Measurements from ENCODE around the gene ELK3.

Gene ELK3

DNA sequence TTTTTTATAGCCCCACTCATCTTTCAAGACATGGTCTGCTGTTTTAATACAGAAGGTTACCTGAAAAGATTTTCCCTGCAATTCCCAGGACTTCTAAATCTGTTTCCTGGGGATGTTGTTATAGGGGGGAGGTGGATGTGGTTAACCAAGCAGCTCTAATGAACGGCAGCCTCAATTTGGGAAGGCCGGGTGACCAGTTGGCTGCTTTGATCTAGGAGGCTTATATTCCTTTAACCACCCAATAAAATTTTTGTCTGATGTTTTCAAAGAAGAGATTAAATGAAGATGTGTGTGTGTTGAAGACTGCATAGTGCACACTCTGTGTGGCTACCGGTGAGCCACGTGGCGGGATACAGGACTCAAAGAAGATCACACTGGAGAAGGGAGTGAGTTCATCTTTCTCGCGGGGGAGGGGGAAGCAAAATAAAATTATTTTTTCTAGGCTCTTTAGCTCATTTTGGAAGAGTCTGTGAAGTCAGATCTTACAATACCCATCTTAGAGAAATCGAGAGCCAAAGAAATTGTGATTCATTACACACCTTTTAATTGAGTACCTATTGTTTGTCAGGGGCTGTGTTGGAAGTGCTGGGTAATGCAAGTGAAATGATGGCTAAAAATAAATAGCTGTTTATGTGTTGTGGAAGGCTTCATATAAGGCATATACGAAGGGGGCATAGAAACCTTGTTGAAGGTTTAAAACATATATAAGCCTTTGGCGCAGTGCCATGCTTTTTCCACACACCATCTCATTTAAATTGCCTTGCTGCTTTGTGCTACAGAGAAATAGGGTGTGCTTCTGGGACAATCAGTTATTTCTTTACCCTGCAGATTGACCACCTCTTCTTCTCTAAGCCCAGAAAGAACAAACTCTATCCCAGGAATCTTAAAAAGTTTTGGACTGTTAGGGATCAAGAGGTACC is 18.5 kb downstream of the ELK3 start:
- DNase-seq (ENCODE audit: low read depth in 2 of 2): no peak

- no peak for DNase-seq (ENCODE audit: low read depth in 2 of 2)
These were observed 19.7 kb downstream of the ELK3 start for GRCh38 chr12:96213869-96214268.

GRCh38 chr12:96215919-96216273 is 21.7 kb downstream of the ELK3 start:
- DNase-seq (ENCODE audit: low read depth in 2 of 2): no peak

DNA sequence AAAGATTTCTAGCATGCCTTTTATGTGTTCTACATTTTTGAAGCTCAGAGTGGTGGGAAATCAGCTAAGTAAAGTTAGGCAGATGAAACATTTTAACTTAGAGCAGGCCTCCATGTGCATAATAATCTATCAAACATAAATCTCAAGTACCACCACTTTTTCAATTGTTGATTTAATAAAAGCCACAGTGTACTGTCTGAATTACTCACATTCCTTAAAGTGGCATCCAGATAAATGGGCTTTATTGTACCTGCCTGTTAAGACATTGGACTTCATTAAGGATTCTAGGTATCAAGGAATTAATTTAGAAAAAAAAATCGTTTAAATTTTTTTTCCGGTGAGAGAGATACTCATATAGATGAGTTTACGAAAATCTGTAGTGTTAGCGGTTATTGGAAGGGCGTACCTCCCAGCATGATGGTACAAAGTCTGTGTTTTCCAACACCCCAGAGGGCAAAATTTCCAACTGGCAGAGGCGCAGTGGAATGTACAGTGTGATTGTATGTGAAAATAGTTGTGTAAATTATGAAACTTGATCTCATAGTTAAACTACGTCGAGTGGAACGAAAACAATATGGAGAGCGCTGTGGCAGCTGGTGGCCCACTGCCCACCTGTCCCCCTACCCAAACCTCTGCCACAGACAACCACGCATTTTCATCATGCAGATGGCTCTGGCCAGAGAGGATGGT is 25.0 kb downstream of the ELK3 start:
- no peak for DNase-seq (ENCODE audit: low read depth in 2 of 2)

- no peak for DNase-seq (ENCODE audit: low read depth in 2 of 2)
These were observed 25.6 kb downstream of the ELK3 start for GRCh38 chr12:96219700-96220206.

DNA sequence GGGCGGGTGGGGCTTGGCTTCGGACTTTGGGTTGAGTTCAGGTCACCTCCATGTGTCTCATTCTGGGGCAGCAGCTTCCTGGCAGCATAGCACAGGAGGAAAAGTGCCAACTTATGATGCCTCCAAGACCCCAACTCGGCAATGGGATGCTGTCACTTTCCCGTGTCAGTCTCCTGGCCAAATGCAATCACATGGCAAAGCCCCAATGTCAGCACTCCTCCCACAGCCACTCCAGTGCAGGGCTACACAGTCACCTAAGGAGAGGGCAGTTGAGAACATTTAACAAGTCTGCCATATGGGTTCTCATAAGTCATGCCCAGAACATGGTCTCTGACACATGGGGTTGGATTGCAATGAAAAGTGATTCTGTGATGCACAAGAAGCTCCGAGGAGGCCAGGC is 26.7 kb downstream of the ELK3 start:
- no peak for DNase-seq (ENCODE audit: low read depth in 2 of 2)

- DNase-seq (ENCODE audit: low read depth in 2 of 2): no peak
These were observed 27.2 kb downstream of the ELK3 start for GRCh38 chr12:96221391-96221790.

DNA sequence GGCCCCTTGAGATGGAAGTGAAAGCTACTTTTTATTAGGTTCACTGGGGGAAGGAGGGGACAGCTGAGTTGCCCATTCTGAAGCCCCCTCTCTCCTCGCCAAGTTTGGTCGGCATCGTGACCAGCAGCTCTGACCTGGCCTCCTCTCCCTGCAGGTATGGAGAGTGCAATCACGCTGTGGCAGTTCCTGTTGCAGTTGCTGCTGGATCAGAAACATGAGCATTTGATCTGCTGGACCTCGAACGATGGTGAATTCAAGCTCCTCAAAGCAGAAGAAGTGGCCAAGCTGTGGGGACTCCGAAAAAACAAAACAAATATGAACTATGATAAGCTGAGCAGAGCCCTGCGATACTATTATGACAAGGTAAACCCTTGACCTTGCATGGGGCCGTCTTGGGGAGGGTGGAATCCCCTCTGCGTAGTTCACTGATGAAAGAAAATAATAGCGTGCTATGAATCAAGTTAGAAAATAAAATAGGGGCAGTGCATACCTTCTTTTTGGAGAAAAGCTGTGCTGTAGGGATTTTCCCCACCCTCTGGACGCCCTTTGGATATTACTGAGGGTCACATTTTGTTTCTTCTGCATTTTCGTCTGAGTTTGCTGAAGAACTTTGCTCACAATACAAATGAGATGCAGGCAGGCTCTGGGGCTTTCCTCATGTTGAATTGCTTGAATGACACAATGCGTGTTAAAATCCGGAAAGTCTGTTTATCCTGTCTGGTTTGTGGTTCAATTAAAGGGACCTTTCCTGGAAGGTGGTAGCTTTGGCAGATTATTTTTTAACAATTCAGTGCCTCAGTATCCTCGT is 29.4 kb downstream of the ELK3 start:
- no peak for DNase-seq (ENCODE audit: low read depth in 2 of 2)

- no peak for DNase-seq (ENCODE audit: low read depth in 2 of 2)
These were observed 30.0 kb downstream of the ELK3 start for GRCh38 chr12:96224219-96224615.

GRCh38 chr12:96225044-96225855 is 31.1 kb downstream of the ELK3 start:
- DNase-seq (ENCODE audit: low read depth in 2 of 2): no peak

- no peak for DNase-seq (ENCODE audit: low read depth in 2 of 2)
These were observed 31.8 kb downstream of the ELK3 start for GRCh38 chr12:96225994-96226399.

DNA sequence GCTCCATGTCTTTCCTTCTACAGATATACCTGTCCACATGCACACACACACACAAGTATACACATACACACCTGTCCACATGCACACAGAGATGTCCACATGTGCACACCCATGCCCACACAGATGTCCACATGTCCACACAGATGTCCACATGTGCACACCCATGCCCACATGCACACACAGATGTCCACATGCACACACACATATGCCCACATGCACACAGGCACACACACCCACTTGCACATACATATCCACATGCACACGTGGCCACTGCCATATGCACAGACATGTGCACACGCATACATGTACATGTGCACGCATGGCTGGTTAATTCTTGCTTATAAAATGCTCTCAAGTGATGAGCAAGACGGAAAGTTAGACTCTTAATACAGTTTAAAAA is 32.2 kb downstream of the ELK3 start:
- DNase-seq (ENCODE audit: low read depth in 2 of 2): no peak

DNA sequence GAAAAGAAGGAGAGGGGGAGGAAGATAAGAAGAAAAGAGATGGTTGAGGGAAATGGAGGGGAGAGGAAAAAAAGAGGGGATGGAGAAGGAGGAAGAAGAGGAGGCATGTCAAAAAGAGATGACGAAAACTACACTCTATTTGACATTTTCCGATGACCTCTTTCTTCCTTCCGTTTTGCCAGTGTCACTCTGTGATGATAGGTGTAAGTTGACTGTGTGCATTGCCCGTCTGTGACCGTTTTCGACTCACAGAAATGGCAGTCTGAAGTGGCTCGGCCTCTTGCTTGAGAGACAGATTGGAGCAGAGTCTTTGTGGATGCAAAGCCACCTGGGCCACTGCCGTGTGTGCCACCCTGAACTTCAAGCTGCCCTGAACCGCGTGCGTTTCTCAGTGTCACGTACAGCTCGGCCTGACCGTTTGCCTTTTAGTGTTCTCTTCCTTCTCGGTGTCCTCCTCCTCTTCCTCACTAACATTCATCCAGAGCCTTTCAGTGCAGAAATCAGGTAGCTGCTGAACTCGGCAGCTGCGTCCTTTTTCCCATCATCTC is 32.7 kb downstream of the ELK3 start:
- DNase-seq (ENCODE audit: low read depth in 2 of 2): no peak

DNA sequence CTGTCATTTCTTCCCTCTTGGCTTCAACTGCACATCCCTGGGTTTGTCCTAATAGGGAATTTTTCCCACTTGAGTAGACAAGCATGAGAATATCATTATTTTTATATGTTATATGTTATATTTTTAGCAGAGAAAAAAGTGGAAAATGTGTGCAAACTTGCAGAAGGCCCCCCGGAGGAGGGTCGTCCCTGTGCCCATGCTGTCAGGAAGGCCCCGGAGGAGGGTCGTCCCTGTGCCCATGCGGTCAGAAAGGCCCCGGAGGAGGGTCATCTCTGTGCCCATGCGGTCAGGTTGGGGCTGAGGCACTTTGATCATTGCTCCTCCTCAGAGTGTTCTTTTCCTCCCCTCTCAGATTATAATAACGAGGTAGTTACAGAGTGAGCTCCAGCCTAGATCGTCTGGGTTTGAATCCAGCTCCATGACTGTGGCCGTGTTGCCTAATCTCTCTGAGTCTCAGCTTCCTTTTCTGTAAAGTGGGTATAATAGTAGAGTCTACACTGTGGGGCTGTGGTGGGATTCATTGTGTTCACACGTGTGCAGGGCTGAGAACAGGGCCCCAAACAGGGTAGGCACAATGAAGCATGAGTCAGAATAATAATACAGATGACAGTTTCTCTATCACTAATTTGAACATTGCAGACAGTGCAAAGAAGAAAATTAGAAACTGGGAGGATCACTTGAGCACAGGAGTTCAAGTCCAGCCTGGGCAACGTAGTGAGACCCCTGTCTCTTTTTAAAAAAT is 33.4 kb downstream of the ELK3 start:
- DNase-seq (ENCODE audit: low read depth in 2 of 2): no peak

- DNase-seq (ENCODE audit: low read depth in 2 of 2): no peak
These were observed 34.5 kb downstream of the ELK3 start for GRCh38 chr12:96228566-96229248.

- DNase-seq (ENCODE audit: low read depth in 2 of 2): no peak
These were observed 36.5 kb downstream of the ELK3 start for GRCh38 chr12:96230646-96231045.

DNA sequence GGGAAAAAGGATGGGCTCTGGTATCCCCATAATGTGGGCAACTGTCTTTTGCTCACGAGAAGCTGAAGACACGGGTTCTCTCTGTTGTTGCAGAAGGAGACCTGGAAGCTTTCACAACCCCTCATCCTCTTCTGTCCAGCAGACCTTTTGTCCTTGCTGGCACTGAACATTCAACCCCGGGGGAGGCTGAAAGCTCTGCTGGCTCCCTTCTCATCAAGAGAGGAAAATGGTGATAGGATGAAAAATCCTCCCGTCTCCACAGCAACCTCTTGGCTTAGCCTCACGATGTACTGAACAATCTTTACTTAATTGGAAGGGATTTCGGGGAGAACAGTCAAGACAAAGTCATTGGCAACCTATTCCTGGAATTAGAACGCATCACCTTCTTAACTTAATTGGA is 39.0 kb downstream of the ELK3 start:
- no peak for DNase-seq (ENCODE audit: low read depth in 2 of 2)

GRCh38 chr12:96233939-96234461 is 39.8 kb downstream of the ELK3 start:
- no peak for DNase-seq (ENCODE audit: low read depth in 2 of 2)

Data from stimulated activated CD8-positive, alpha-beta memory T cell treated with anti-CD3 and anti-CD28 coated beads, Interleukin-7, amount 100 ng/mL, for 1 hour (primary cell).